SJSA1 (cell line): ENCODE data around the gene RUNX3. TPM values are rescaled to one million over a fixed set of nuclear protein-coding genes. Genes with fewer than 3 reads are reported as not detected.
"Not testable (repeated sequence)": the region's sequence is repeated elsewhere in the genome, so short reads cannot be mapped to it uniquely, and the experiment has no call there.

ENCODE experiments used
- DNase-seq, 2 experiments: peaks; one replicate each; pipeline ENCODE4 v3.0.0-alpha.2; 2015 to 2020; ENCODE audit warnings: low spot score in 2 of 2, low read depth in 1 of 2
- H3K27ac ChIP-seq: fragments of 250-450 bp; sonication (Bioruptor Pico); 2 replicates; pipeline ENCODE4 v1.5.1; 2020; ENCODE audit warnings: mild to moderate bottlenecking, moderate library complexity
- H3K27me3 ChIP-seq: fragments of 250-450 bp; sonication (Bioruptor Pico); replicated peaks from 2 replicates; pipeline ENCODE4 v1.5.1; 2020; ENCODE audit warnings: mild to moderate bottlenecking, moderate library complexity
- H3K36me3 ChIP-seq: fragments of 250-450 bp; sonication (Bioruptor Pico); 2 replicates; pipeline ENCODE4 v1.5.1; 2020; ENCODE audit warnings: mild to moderate bottlenecking
- H3K4me1 ChIP-seq: fragments of 250-450 bp; sonication (Bioruptor Pico); replicated peaks from 2 replicates; pipeline ENCODE4 v1.6.1; 2021; ENCODE audit warnings: mild to moderate bottlenecking
- H3K4me3 ChIP-seq: fragments of 250-450 bp; sonication (Bioruptor Pico); 2 replicates; pipeline ENCODE4 v1.5.1; 2020; ENCODE audit warnings: mild to moderate bottlenecking
- H3K9me3 ChIP-seq: fragments of 250-450 bp; sonication (Bioruptor Pico); replicated peaks from 2 replicates; pipeline ENCODE4 v1.5.1; 2020; ENCODE audit warnings: mild to moderate bottlenecking
- total RNA-seq: library from RNA; depleted of rRNA; stranded (reverse); fragments of >200 nt; shearing (Covaris generic); gene quantifications from 2 replicates; pipeline ENCODE4 v1.2.3, GENCODE V29; 2014

Gene RUNX3
- total RNA-seq, 1 experiment from 2014 or later, result 8.8 TPM

GRCh38 chr1:24898909-24899439, 31.1 kb downstream of the RUNX3 start:
- H3K4me1 ChIP-seq, result no peaks in the 10 kb centered on the region
- H3K4me3 ChIP-seq, result no peak overlapping the region
- H3K9me3 ChIP-seq, result no peaks in the 10 kb centered on the region; the same call in 1 of the 2 replicates
- peak in 1 of 2 experiments; percentile 26 for DNase-seq
- H3K36me3 ChIP-seq, result peaks cover 27% of the 10 kb centered on the region
- H3K27ac ChIP-seq, result no peak overlapping the region
- H3K27me3 ChIP-seq, result no peaks in the 10 kb centered on the region

DNA sequence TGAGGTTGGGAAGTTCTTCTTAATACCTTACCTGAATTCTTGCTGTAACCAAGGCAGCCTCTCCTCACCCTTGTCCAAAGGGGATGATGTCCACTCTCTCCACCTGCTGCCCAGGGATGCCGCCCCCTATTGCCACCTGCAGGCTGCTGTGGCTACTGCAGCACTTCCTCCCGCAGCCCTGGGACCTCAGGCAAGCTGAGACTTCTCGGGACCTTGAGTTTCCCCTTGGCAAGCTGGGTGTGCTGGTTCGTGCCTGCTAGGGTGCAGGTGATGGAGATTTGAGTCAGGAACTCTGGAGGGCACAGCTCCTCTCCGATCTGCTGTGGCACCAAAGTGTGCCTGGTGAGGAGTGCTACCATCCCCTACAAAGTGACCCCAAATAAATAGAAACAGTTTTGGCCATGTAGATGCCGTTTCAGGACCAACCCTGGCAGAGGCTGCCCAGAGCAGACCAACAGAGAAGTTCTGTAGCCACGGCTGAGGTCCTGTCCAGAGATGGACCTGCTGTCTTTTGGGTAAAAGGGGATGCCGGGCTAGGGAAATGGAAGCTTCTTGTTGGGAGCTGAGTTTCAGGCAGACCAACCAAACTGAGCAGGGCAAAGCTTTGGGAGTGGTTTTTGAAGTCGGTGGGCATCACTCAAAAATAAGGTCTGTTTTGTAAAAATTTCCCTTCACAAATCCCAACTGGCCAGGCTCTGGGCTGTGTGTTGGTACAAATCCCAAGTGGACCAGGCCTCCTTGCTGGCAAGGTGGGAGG, 31.7 kb downstream of the RUNX3 start:
- Histone ChIP-seq H3K27ac (no peak overlapping the region), H3K27me3 (no peaks in the 10 kb centered on the region)

DNA sequence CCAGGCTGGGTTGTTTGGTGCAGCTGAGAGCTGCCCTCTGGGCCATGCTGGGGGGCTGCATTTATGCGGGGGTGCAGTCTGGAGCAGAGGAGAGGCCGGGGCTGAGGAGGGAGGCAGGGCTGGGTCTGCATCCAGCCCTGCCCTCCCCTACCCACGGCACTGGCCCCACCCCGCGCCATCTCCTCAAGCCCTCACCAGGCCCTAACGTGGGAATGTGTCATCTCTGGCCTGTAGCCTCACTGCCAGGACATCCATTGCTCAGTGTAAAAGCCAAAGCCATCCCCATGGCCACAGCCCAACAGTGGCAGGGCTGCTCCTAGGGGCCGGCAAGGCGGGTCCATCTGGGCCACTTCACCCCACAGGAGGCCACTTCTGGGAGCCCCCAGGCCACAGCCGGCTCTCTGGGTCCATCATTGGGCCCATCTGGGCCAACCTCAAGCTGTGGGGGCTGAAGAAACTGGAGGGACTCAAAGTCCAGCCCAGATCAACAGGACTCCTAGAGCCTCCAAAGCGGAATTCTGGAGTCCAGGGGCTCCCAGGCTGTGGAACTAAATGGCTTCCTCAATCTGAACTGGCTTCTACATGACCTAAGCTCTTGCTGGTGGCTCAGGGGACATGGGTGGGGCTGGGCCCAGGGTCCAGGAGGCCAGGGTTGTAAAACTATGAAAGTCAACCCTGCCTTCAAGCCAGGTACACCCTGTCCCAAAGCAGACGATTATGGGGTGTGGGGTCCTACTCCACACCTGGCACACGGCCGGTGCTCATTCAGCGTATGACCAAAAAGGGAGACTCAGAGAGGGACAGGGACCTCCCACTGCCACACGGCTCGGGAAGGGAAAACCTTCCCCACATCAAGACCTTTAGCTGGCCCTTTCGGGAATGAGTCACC, 32.6 kb downstream of the RUNX3 start:
- Histone ChIP-seq H3K27ac (no peak overlapping the region), H3K27me3 (no peaks in the 10 kb centered on the region), H3K4me3 (no peak overlapping the region), H3K4me1 (no peaks in the 10 kb centered on the region), H3K9me3 (peaks cover 4% of the 10 kb centered on the region; the same call in 1 of the 2 replicates), H3K36me3 (peaks cover 14% of the 10 kb centered on the region)
- DNase-seq, result peak in 1 of 2 experiments; percentile 32

More for the DNA sequence above, 31.7 kb downstream of the RUNX3 start:
- no peaks in the 10 kb centered on the region for H3K4me1 ChIP-seq
- peaks cover 21% of the 10 kb centered on the region for H3K36me3 ChIP-seq
- H3K4me3 ChIP-seq, result no peak overlapping the region
- H3K9me3 ChIP-seq, result no peaks in the 10 kb centered on the region; the same call in 1 of the 2 replicates
- peak; percentile 49 to 60 for DNase-seq

- Histone ChIP-seq H3K27me3 (no peaks in the 10 kb centered on the region), H3K27ac (no peak overlapping the region), H3K4me3 (no peak overlapping the region), H3K36me3 (peaks cover 6% of the 10 kb centered on the region), H3K4me1 (no peaks in the 10 kb centered on the region), H3K9me3 (peaks cover 8% of the 10 kb centered on the region; the same call in 1 of the 2 replicates)
- peak in 1 of 2 experiments; percentile 39 for DNase-seq
Observed at GRCh38 chr1:24896596-24897262, 33.3 kb downstream of the RUNX3 start.

DNA sequence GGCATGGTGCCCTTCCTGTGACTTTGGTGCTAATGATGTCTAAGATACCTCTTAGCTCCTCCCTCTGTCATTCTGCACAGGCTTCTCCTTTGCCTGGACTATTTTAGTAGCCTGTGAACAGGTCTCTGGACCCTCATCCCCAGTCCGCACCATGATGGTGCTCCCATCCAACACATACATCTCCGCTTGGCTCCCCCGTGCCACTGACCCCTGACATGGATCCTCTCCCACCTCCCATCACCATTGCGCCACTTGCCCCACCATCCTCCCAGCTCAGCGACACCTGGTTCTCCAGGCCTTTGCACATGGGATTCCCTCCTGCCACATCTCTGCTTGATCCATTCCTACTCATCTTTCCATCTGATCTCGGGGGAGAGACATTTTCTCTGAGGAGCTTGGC, 33.9 kb downstream of the RUNX3 start:
- H3K9me3 ChIP-seq, result peaks cover 10% of the 10 kb centered on the region; the same call in 1 of the 2 replicates

DNA sequence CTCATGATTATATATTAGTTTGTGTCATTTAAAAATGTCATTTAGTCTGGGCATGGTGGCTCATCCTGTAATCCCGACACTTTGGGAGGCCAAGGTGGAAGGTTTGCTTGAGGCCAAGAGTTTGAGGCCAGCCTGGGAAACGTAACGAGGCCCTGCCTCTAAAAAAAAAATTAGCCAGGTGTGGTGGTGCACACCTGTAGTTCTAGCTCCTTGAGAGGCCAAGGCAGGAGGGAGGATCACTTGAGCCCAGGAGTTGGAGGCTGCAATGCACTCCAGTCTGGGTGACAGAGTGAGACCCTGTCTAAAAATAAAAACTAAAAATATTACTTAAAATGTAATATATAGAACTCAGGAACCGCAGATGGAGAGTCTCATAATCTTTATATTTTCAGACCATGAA, 34.6 kb downstream of the RUNX3 start:
- no peak overlapping the region for H3K4me3 ChIP-seq
- no peaks in the 10 kb centered on the region for H3K4me1 ChIP-seq
- peaks cover 10% of the 10 kb centered on the region; the same call in 1 of the 2 replicates for H3K9me3 ChIP-seq
- H3K27ac ChIP-seq, result no peak overlapping the region
- no peaks in the 10 kb centered on the region for H3K27me3 ChIP-seq
- DNase-seq, result no peak
- H3K36me3 ChIP-seq, result no peaks in the 10 kb centered on the region

More for the DNA sequence above, 33.9 kb downstream of the RUNX3 start:
- peak in 1 of 2 experiments; percentile 38 for DNase-seq
- Histone ChIP-seq H3K4me1 (no peaks in the 10 kb centered on the region), H3K27ac (no peak overlapping the region), H3K27me3 (no peaks in the 10 kb centered on the region), H3K4me3 (no peak overlapping the region), H3K36me3 (peaks cover under 1% of the 10 kb centered on the region)

- Histone ChIP-seq H3K9me3 (peaks cover 10% of the 10 kb centered on the region; the same call in 1 of the 2 replicates), H3K4me1 (no peaks in the 10 kb centered on the region), H3K27ac (no peak overlapping the region), H3K4me3 (no peak overlapping the region), H3K36me3 (no peaks in the 10 kb centered on the region), H3K27me3 (no peaks in the 10 kb centered on the region)
- no peak for DNase-seq
Observed at GRCh38 chr1:24894002-24894401, 36.1 kb downstream of the RUNX3 start.

DNA sequence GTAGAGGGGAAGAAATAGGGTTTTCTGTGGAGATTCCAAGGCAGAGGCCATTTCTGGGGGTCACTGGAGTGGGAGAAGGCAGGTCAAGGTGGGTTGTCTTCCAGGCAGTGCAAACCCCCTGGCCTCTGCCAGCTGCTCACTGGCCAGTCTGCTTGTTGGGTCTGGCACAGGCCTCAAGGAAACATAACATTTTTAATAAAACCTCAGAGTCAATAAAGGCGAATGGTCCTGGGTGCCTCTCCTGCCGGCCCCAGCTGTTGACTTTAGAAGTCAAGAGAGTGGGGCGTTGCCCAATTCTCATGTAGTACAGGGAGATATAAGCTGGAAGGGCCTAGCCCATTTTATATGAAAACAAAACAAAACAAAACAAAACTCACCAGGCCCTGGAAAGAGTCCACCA, 36.6 kb downstream of the RUNX3 start:
- no peaks in the 10 kb centered on the region for H3K36me3 ChIP-seq
- no peaks in the 10 kb centered on the region for H3K4me1 ChIP-seq
- DNase-seq, result no peak
- peaks cover 10% of the 10 kb centered on the region; the same call in 1 of the 2 replicates for H3K9me3 ChIP-seq
- no peak overlapping the region for H3K27ac ChIP-seq
- no peak overlapping the region for H3K4me3 ChIP-seq
- no peaks in the 10 kb centered on the region for H3K27me3 ChIP-seq

- no peak overlapping the region for H3K27ac ChIP-seq
- DNase-seq, result no peak
- no peaks in the 10 kb centered on the region for H3K27me3 ChIP-seq
- no peaks in the 10 kb centered on the region for H3K36me3 ChIP-seq
- no peaks in the 10 kb centered on the region for H3K4me1 ChIP-seq
- H3K9me3 ChIP-seq, result peaks cover 10% of the 10 kb centered on the region; the same call in 1 of the 2 replicates
- H3K4me3 ChIP-seq, result no peak overlapping the region
Observed at GRCh38 chr1:24892188-24893153, 37.6 kb downstream of the RUNX3 start.

DNA sequence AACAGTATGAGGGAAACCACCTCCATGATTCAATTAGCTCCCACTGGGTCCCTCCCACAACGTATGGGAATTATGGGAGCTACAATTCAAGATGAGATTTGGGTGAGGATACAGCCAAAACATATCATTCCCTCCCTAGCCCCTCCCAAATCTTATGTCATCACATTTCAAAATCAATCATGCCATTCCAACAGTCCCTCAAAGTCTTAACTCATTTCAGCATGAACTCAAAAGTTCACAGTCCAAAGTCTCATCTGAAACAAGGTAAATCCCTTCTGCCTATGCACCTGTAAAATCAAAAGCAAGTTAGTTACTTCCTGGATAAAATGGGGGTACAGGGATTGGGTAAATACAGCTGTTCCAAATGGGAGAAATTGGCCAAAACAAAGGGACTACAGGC, 38.7 kb downstream of the RUNX3 start:
- not testable (repeated sequence) for DNase-seq, H3K4me3 ChIP-seq, H3K27ac ChIP-seq, H3K4me1 ChIP-seq, H3K36me3 ChIP-seq, H3K27me3 ChIP-seq
- peaks cover 10% of the 10 kb centered on the region; the same call in 1 of the 2 replicates for H3K9me3 ChIP-seq

- Histone ChIP-seq H3K36me3 (no peaks in the 10 kb centered on the region), H3K4me3 (no peak overlapping the region), H3K27ac (no peak overlapping the region), H3K9me3 (peaks cover 10% of the 10 kb centered on the region; the same call in 1 of the 2 replicates), H3K27me3 (no peaks in the 10 kb centered on the region), H3K4me1 (no peaks in the 10 kb centered on the region)
- no peak for DNase-seq
Observed at GRCh38 chr1:24890887-24891286, 39.2 kb downstream of the RUNX3 start.

GRCh38 chr1:24888971-24889676, 41.0 kb downstream of the RUNX3 start:
- Histone ChIP-seq H3K4me3 (no peak overlapping the region), H3K9me3 (peaks cover 10% of the 10 kb centered on the region; the same call in 1 of the 2 replicates), H3K27me3 (no peaks in the 10 kb centered on the region), H3K36me3 (no peaks in the 10 kb centered on the region), H3K4me1 (no peaks in the 10 kb centered on the region), H3K27ac (no peak overlapping the region)
- DNase-seq, result peak in 1 of 2 experiments; percentile 23
